HepG2 (cell line): Measurements from ENCODE around the gene COMMD7. TPM values are rescaled to one million over a fixed set of nuclear protein-coding genes. Genes with fewer than 3 reads are reported as not detected.
A peak's percentile ranks its signal among the peaks of the same experiment; 100 is the strongest.

Source experiments
- ATAC-seq: fragments of 200-7000 bp; cut with Tn5 transposase; 3 replicates; pipeline ENCODE4 v1.9.1; 2020; ENCODE audit warnings: mild to moderate bottlenecking, moderate library complexity
- BruUV-seq: library from RNA; stranded (reverse); fragments of 400-500 nt; replicated peaks from 2 replicates; lab custom pipeline; 2021; lab: Mats Ljungman, UMichigan
- CTCF ChIA-PET: fragments of 300-600 bp; formaldehyde crosslinking; extraction: SDS; loops from one replicate; lab custom pipeline; 2021; ENCODE audit warnings: low total read pairs, inconsistent platforms, low intra/inter-chr PET ratio; lab: Yijun Ruan, JAX
- POLR2A ChIA-PET: fragments of 350-600 bp; sonication (Branson Sonifier 250); formaldehyde crosslinking; loops from one replicate; lab custom pipeline; 2020; ENCODE audit warnings: antibody characterized with exemption, inconsistent platforms; lab: Yijun Ruan, JAX
- DNase-seq: peaks from one replicate; pipeline ENCODE4 v3.0.0-alpha.2; 2015; ENCODE audit warnings: low spot score
- FAIRE-seq: peaks from 3 replicates; lab custom pipeline; 2011; peaks lifted over from hg19 to GRCh38; lab: Jason Lieb, UNC
- H2AFZ ChIP-seq: one replicate; pipeline ENCODE4 v1.6.1; 2011; ENCODE audit warnings: low read length, inconsistent platforms
- H3K27ac ChIP-seq: fragments of 300-600 bp; 3 replicates; pipeline ENCODE4 v1.8.0; 2011; ENCODE audit warnings: mixed run types, mild to moderate bottlenecking, mixed read lengths, low read length, inconsistent platforms; ENCODE audit not compliant: insufficient read depth; ENCODE audit errors: extremely low read length
- H3K27me3 ChIP-seq, 2 experiments: fragments of 200-600 bp in 1 of 2; 2 replicates in 1 of 2; 3 replicates in 1 of 2; pipeline versions ENCODE4 v1.6.0 to v1.8.0; 2011; ENCODE audit warnings: low read length in 2 of 2, mild to moderate bottlenecking in 2 of 2, moderate library complexity in 2 of 2, inconsistent platforms in 1 of 2; ENCODE audit not compliant: insufficient read depth in 2 of 2, control insufficient read depth in 1 of 2
- H3K36me3 ChIP-seq, 2 experiments: fragments of 200-600 bp in 1 of 2; replicated peaks in 1 of 2; 2 replicates in 1 of 2; 3 replicates in 1 of 2; pipeline versions ENCODE4 v1.5.1 to v1.8.0; 2011; ENCODE audit warnings: low read length in 2 of 2, inconsistent platforms in 1 of 2; ENCODE audit not compliant: insufficient read depth in 2 of 2, control insufficient read depth in 1 of 2
- H3K4me1 ChIP-seq: 2 replicates; pipeline ENCODE4 v1.5.1; 2012; ENCODE audit warnings: low read length, inconsistent platforms; ENCODE audit not compliant: insufficient read depth
- H3K4me2 ChIP-seq: 2 replicates; pipeline ENCODE4 v1.6.0; 2011; ENCODE audit warnings: low read depth, low read length, inconsistent platforms
- H3K4me3 ChIP-seq, 3 experiments: fragments of 200-600 bp in 1 of 3; sonication (generic), shearing (Covaris generic) in 1 of 3; replicated peaks in 1 of 3; 2 replicates each; pipeline ENCODE4 v1.5.1; 2011 to 2016; ENCODE audit warnings: low read length in 3 of 3, inconsistent platforms in 2 of 3, low read depth in 2 of 3, mild to moderate bottlenecking in 2 of 3, control low read depth in 1 of 3, mixed read lengths in 1 of 3; ENCODE audit not compliant: insufficient read depth in 1 of 3
- H3K79me2 ChIP-seq: one replicate; pipeline ENCODE4 v1.6.1; 2011; ENCODE audit warnings: low read length, inconsistent platforms; ENCODE audit not compliant: insufficient read depth
- H3K9ac ChIP-seq: 2 replicates; pipeline ENCODE4 v1.6.0; 2011; ENCODE audit warnings: mild to moderate bottlenecking, low read depth, low read length, inconsistent platforms; ENCODE audit not compliant: insufficient read depth
- H3K9me3 ChIP-seq: 2 replicates; pipeline ENCODE4 v1.5.1; 2012; ENCODE audit warnings: mild to moderate bottlenecking, low read length
- H4K20me1 ChIP-seq: 2 replicates; pipeline ENCODE4 v1.6.0; 2011; ENCODE audit warnings: inconsistent platforms, mild to moderate bottlenecking, low read length, moderate library complexity; ENCODE audit not compliant: insufficient read depth
- ADNP ChIP-seq: sonication (generic); formaldehyde crosslinking; IDR thresholded peaks from 2 replicates; pipeline ENCODE4 v1.4.0; 2020; ENCODE audit warnings: missing genetic modification reagents
- ETS1 ChIP-seq: sonication (generic); formaldehyde crosslinking; IDR thresholded peaks from 2 replicates; pipeline ENCODE4 v1.4.0; 2020; ENCODE audit warnings: missing genetic modification reagents
- FOSL2 ChIP-seq: sonication (generic); formaldehyde crosslinking; IDR thresholded peaks from 2 replicates; pipeline ENCODE4 v1.4.0; 2020; ENCODE audit warnings: missing genetic modification reagents
- HOXD1 ChIP-seq: sonication (generic); formaldehyde crosslinking; IDR thresholded peaks from 2 replicates; pipeline ENCODE4 v1.5.0; 2020; ENCODE audit warnings: missing genetic modification reagents
- IRF2 ChIP-seq: IDR thresholded peaks from 2 replicates; pipeline ENCODE4 v1.6.1; 2018; ENCODE audit warnings: missing genetic modification reagents, missing compliant biosample characterization
- NFKBIZ ChIP-seq: IDR thresholded peaks from 2 replicates; pipeline ENCODE4 v1.6.1; 2018; ENCODE audit warnings: missing genetic modification reagents, missing compliant biosample characterization
- NR1H2 ChIP-seq: sonication (generic); formaldehyde crosslinking; IDR thresholded peaks from 2 replicates; pipeline ENCODE4 v1.8.1; 2022; ENCODE audit warnings: low read depth, missing genetic modification reagents, borderline replicate concordance
- SAFB2 ChIP-seq: sonication (generic); formaldehyde crosslinking; IDR thresholded peaks from 2 replicates; pipeline ENCODE4 v1.5.1; 2020; ENCODE audit warnings: missing genetic modification reagents, low read depth, mild to moderate bottlenecking, borderline replicate concordance
- SNAPC4 ChIP-seq: sonication (generic); formaldehyde crosslinking; IDR thresholded peaks from 2 replicates; pipeline ENCODE4 v1.4.0; 2020; ENCODE audit warnings: mild to moderate bottlenecking, missing genetic modification reagents
- TP53 ChIP-seq: sonication (generic); formaldehyde crosslinking; conservative IDR thresholded peaks from 2 replicates; pipeline ENCODE4 v1.4.0; 2020; ENCODE audit warnings: missing genetic modification reagents
- ZBTB42 ChIP-seq: sonication (generic); formaldehyde crosslinking; IDR thresholded peaks from 2 replicates; pipeline ENCODE4 v1.5.0; 2020; ENCODE audit warnings: mild to moderate bottlenecking, missing genetic modification reagents
- ZNF546 ChIP-seq: sonication (generic); formaldehyde crosslinking; conservative IDR thresholded peaks from 2 replicates; pipeline ENCODE4 v1.8.1; 2023; ENCODE audit warnings: mild to moderate bottlenecking, missing genetic modification reagents
- ZSCAN12 ChIP-seq: sonication (generic); formaldehyde crosslinking; IDR thresholded peaks from 2 replicates; pipeline ENCODE4 v1.9.0; 2021; ENCODE audit warnings: mild to moderate bottlenecking, missing genetic modification reagents
- WGBS: methylation state at CpG from one replicate; pipeline ENCODE4 v1.1.6; 2017; ENCODE audit warnings: low lambda C conversion rate; 5-methylcytosine and 5-hydroxymethylcytosine counted together
- in situ Hi-C: cut with HindIII; loops from 2 replicates; pipeline ENCODE4 v1.10.0; 2017; ENCODE audit warnings: low pct_unique_long_range_greater_than_20kb; ENCODE audit not compliant: extremely low pct_ligation_motif_present
- intact Hi-C: fragments of 100-400 bp; cut with micrococcal nuclease; formaldehyde crosslinking; loops from one replicate; pipeline ENCODE4 v1.10.0; 2022; ENCODE audit not compliant: unreplicated experiment
- polyA plus RNA-seq, 8 experiments: library from polyadenylated mRNA; depleted of rRNA in 3 of 8; stranded (reverse) in 7 of 8; unstranded in 1 of 8; fragments of >200 nt; fragmentation: Illumina TruSeq in 4 of 8; extraction: Trizol in 4 of 8; gene quantifications; 2 replicates each; pipeline versions ENCODE4 v1.2.1 to v1.2.3, GENCODE V29; 2011 to 2016; ENCODE audit warnings: low read depth in 4 of 8, missing spikeins in 1 of 8, mixed read lengths in 1 of 8; ENCODE audit not compliant: insufficient read depth in 1 of 8
- total RNA-seq, 5 experiments: library from RNA; depleted of rRNA; stranded (reverse); fragments of >200 nt; fragmentation: Illumina TruSeq; extraction: Trizol; gene quantifications; 2 replicates each; pipeline ENCODE4 v1.2.3, GENCODE V29; 2016; ENCODE audit warnings: low read depth in 1 of 5

The COMMD7 gene
- total and polyA plus RNA-seq, 2 of the 13 experiments (the other 11 are each of a cell fraction or from before 2014, with no cell fraction given): 42.1 to 53.3 TPM

GRCh38 chr20:32682508-32682987 is 60.7 kb downstream of the COMMD7 start (continued):
- TF ChIP-seq SNAPC4 (CRISPR knock-in tag) (no peak), ADNP (CRISPR knock-in tag) (peak; percentile 24; the same call in 1 of the 2 replicates)

- H3K9ac ChIP-seq: peak overlapping the region; percentile 61
- H3K36me3 ChIP-seq: no peaks in the 10 kb centered on the region
- intact Hi-C loops (loop anchor here (2.0 kb wide), 1 partner anchor 37 kb away; no protein-coding TSS in a partner anchor), in situ Hi-C loops (no loop called here)
- no peaks in the 10 kb centered on the region for H3K9me3 ChIP-seq
- DNase-seq (no peak), ATAC-seq (peak; percentile 47), FAIRE-seq (no peak)
- ChIA-PET CTCF (interaction anchor here (1.5 kb wide), 1 partner anchor 97 kb away, joined by 4 read pairs; no protein-coding TSS in a partner anchor), POLR2A (interaction anchor here (0.6 to 2.2 kb wide), 20 partner anchors 9 to 158 kb away, joined by 3 to 18 read pairs (median 4); partner anchors contain the start of genes C20orf203, COMMD7, DNMT3B and MAPRE1)
- no TSS peak for BruUV-seq
- H3K27ac ChIP-seq: peak overlapping the region; percentile 35
- H3K79me2 ChIP-seq: no peaks in the 10 kb centered on the region
- no peaks in the 10 kb centered on the region for H4K20me1 ChIP-seq
- peaks cover 89% of the 10 kb centered on the region for H3K4me1 ChIP-seq
- H3K27me3 ChIP-seq: no peaks in the 10 kb centered on the region
- 23% methylated on average over 18 of the region's 20 CpGs for WGBS
- peak overlapping the region; percentile 45 for H2AFZ ChIP-seq
- peak overlapping the region; percentile 23 to 71 (median 48) for H3K4me3 ChIP-seq
- peak overlapping the region; percentile 87 for H3K4me2 ChIP-seq
- no peak for TF ChIP-seq ZSCAN12 (CRISPR knock-in tag)
- peak; percentile 67 for TF ChIP-seq FOSL2 (CRISPR knock-in tag)
- TF ChIP-seq ZNF546 (CRISPR knock-in tag): peak; percentile 53; the same call in 1 of the 2 replicates
- TF ChIP-seq NFKBIZ (CRISPR knock-in tag): 0 out of 2 replicates have a peak, but pooled peaks have one; percentile 59
- TF ChIP-seq HOXD1 (CRISPR knock-in tag): 0 out of 2 replicates have a peak, but pooled peaks have one; percentile 52
- peak; percentile 15; the same call in 1 of the 2 replicates for TF ChIP-seq IRF2
- no peak for TF ChIP-seq ETS1
- TF ChIP-seq ZBTB42: no peak
- 0 out of 2 replicates have a peak, but pooled peaks have one; percentile 22 for TF ChIP-seq SAFB2 (CRISPR knock-in tag)
- TF ChIP-seq NR1H2 (CRISPR knock-in tag): no peak
- 0 out of 2 replicates have a peak, but pooled peaks have one; percentile 34 for TF ChIP-seq TP53 (CRISPR knock-in tag)
These were observed 61.8 kb downstream of the COMMD7 start for GRCh38 chr20:32681175-32682084.
